A549 treated with CpdA at 1 μM for 4 hours (cell line): ENCODE results near the gene MMRN1. TPM values are rescaled to one million over a fixed set of nuclear protein-coding genes. Genes with fewer than 3 reads are reported as not detected.

Experiments used
- total RNA-seq: library from RNA; stranded (reverse); fragments of 200-300 nt; extraction: Qiagen RNA extraction; gene quantifications from 5 replicates; pipeline ENCODE4 v1.2.3, GENCODE V29; 2022; ENCODE audit warnings: low read depth

Gene MMRN1, protein sequence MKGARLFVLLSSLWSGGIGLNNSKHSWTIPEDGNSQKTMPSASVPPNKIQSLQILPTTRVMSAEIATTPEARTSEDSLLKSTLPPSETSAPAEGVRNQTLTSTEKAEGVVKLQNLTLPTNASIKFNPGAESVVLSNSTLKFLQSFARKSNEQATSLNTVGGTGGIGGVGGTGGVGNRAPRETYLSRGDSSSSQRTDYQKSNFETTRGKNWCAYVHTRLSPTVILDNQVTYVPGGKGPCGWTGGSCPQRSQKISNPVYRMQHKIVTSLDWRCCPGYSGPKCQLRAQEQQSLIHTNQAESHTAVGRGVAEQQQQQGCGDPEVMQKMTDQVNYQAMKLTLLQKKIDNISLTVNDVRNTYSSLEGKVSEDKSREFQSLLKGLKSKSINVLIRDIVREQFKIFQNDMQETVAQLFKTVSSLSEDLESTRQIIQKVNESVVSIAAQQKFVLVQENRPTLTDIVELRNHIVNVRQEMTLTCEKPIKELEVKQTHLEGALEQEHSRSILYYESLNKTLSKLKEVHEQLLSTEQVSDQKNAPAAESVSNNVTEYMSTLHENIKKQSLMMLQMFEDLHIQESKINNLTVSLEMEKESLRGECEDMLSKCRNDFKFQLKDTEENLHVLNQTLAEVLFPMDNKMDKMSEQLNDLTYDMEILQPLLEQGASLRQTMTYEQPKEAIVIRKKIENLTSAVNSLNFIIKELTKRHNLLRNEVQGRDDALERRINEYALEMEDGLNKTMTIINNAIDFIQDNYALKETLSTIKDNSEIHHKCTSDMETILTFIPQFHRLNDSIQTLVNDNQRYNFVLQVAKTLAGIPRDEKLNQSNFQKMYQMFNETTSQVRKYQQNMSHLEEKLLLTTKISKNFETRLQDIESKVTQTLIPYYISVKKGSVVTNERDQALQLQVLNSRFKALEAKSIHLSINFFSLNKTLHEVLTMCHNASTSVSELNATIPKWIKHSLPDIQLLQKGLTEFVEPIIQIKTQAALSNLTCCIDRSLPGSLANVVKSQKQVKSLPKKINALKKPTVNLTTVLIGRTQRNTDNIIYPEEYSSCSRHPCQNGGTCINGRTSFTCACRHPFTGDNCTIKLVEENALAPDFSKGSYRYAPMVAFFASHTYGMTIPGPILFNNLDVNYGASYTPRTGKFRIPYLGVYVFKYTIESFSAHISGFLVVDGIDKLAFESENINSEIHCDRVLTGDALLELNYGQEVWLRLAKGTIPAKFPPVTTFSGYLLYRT
- not detected in 5 replicates for total RNA-seq

DNA sequence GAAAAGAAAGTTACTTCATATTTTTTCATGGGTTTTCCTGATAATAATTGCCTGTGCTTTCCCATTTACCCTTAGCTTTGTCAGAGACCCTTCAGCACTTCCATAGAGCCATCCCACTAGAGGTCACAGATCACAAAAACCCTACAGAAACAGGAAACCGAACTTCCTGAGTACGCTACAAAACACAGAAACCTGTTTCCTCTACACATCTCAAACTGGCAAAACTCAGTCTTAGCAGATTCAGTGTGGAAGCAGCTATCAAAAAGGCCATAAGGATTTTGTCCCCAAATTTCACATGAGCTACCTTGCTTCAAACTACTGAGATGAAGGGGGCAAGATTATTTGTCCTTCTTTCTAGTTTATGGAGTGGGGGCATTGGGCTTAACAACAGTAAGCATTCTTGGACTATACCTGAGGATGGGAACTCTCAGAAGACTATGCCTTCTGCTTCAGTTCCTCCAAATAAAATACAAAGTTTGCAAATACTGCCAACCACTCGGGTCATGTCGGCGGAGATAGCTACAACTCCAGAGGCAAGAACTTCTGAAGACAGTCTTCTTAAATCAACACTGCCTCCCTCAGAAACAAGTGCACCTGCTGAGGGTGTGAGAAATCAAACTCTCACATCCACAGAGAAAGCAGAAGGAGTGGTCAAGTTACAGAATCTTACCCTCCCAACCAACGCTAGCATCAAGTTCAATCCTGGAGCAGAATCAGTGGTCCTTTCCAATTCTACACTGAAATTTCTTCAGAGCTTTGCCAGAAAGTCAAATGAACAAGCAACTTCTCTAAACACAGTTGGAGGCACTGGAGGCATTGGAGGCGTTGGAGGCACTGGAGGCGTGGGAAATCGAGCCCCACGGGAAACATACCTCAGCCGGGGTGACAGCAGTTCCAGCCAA lies at the start of gene MMRN1:
Gene MMRN1, plus strand, starts transcription at position 206 of the 902 bp plus-strand sequence. Its CDS starts 118 bp downstream, at position 324.

Other genes starting within 250 kb of the MMRN1 start
- gene SNCA, start 57.7 kb upstream of the MMRN1 start, total RNA-seq = 0.06 to 0.22 TPM (median 0.17 TPM) in 4 of 5 replicates, not detected in the other
- not detected in 5 replicates for gene CCSER1, start 232.5 kb downstream of the MMRN1 start, total RNA-seq